ENCODE measurements around the gene SOX12.
"Not testable (repeated sequence)": the region's sequence is repeated elsewhere in the genome, so short reads cannot be mapped to it uniquely, and the experiment has no call there.

GRCh38 chr20:336040-336439, 10.7 kb downstream of the SOX12 start:
- TF ChIP-seq CTCF (IDR thresholded peaks at IDR 0.05; ENCODE audit: insufficient read depth, low read depth, low read length); EZH2 (IDR thresholded peaks at IDR 0.05; ENCODE audit: insufficient read depth, low read length): not testable (repeated sequence)

All from astrocyte (in vitro differentiated cells and primary cell).